HG03025 (cell line): ENCODE results near the gene NCKAP5.

Source experiments
- ATAC-seq: cut with Tn5 transposase; IDR thresholded peaks from one replicate; pipeline ENCODE4 v1.9.1; 2021; ENCODE audit warnings: mild to moderate bottlenecking, moderate library complexity; ENCODE audit not compliant: unreplicated experiment, low FRiP score

The NCKAP5 gene

GRCh38 chr2:133072837-133073694, 495.2 kb downstream of the NCKAP5 start:
- ATAC-seq = no peak

- ATAC-seq = no peak
These were observed 504.5 kb downstream of the NCKAP5 start for GRCh38 chr2:133063775-133064174.

- no peak for ATAC-seq
These were observed 505.2 kb downstream of the NCKAP5 start for GRCh38 chr2:133062931-133063665.

GRCh38 chr2:133061874-133062593, 506.2 kb downstream of the NCKAP5 start:
- ATAC-seq = no peak

- ATAC-seq = no peak
These were observed 514.0 kb downstream of the NCKAP5 start for GRCh38 chr2:133054297-133054696.

- no peak for ATAC-seq
These were observed 514.7 kb downstream of the NCKAP5 start for GRCh38 chr2:133053541-133053940.

- no peak for ATAC-seq
These were observed 522.5 kb downstream of the NCKAP5 start for GRCh38 chr2:133045787-133046186.

- ATAC-seq = no peak
These were observed 523.7 kb downstream of the NCKAP5 start for GRCh38 chr2:133044556-133044955.

- no peak for ATAC-seq
These were observed 528.1 kb downstream of the NCKAP5 start for GRCh38 chr2:133040170-133040569.

GRCh38 chr2:133039531-133039930, 528.7 kb downstream of the NCKAP5 start:
- no peak for ATAC-seq

- no peak for ATAC-seq
These were observed 541.6 kb downstream of the NCKAP5 start for GRCh38 chr2:133026536-133027177.

GRCh38 chr2:133025004-133025403, 543.3 kb downstream of the NCKAP5 start:
- ATAC-seq = no peak

GRCh38 chr2:133012847-133013734, 555.2 kb downstream of the NCKAP5 start:
- no peak for ATAC-seq

- no peak for ATAC-seq
These were observed 563.6 kb downstream of the NCKAP5 start for GRCh38 chr2:133004623-133005022.

- no peak for ATAC-seq
These were observed 568.8 kb downstream of the NCKAP5 start for GRCh38 chr2:132999421-132999820.

- ATAC-seq = no peak
These were observed 570.0 kb downstream of the NCKAP5 start for GRCh38 chr2:132998221-132998620.

GRCh38 chr2:132991471-132992045, 576.7 kb downstream of the NCKAP5 start:
- ATAC-seq = no peak

- ATAC-seq = no peak
These were observed 583.5 kb downstream of the NCKAP5 start for GRCh38 chr2:132984731-132985130.

GRCh38 chr2:132980304-132980703, 588.0 kb downstream of the NCKAP5 start:
- ATAC-seq = no peak
